Prostate gland (tissue), 2 donors: ENCODE results near the gene KCNIP2. TPM values are rescaled to one million over a fixed set of nuclear protein-coding genes. Genes with fewer than 3 reads are reported as not detected.
A peak's percentile ranks its signal among the peaks of the same experiment; 100 is the strongest.

Experiments
- DNase-seq: peaks from one replicate; pipeline ENCODE4 v3.0.0-alpha.2; 2019; ENCODE audit warnings: low spot score
- H3K27ac ChIP-seq, 2 donors: fragments of 200-600 bp; sonication (generic); 2 replicates each; pipeline ENCODE4 v1.5.1; 2017 to 2019
- H3K27me3 ChIP-seq: fragments of 200-600 bp; sonication (generic); replicated peaks from 2 replicates; pipeline ENCODE4 v1.5.1; 2019; ENCODE audit not compliant: insufficient read depth
- H3K36me3 ChIP-seq, 2 donors: fragments of 200-600 bp; sonication (generic); 1 replicate in 1 of 2; 2 replicates in 1 of 2; pipeline versions ENCODE4 v1.5.1 to v1.8.1; 2017 to 2019
- H3K4me1 ChIP-seq: fragments of 200-600 bp; sonication (generic); replicated peaks from 2 replicates; pipeline ENCODE4 v1.5.1; 2019
- H3K4me3 ChIP-seq, 2 donors: fragments of 200-600 bp; sonication (generic); 2 replicates each; pipeline ENCODE4 v1.5.1; 2017 to 2019
- H3K9me3 ChIP-seq: fragments of 200-600 bp; sonication (generic); 2 replicates; pipeline ENCODE4 v1.5.1; 2017
- POLR2A ChIP-seq: fragments of 450-650 bp; IDR thresholded peaks from one replicate; pipeline ENCODE4 v1.6.1; 2016; ENCODE audit warnings: antibody characterized with exemption, mild to moderate bottlenecking
- POLR2AphosphoS5 ChIP-seq: sonication (generic); formaldehyde crosslinking; IDR thresholded peaks from one replicate; pipeline ENCODE4 v1.6.1; 2017; ENCODE audit warnings: antibody characterized with exemption
- WGBS: methylation state at CpG from one replicate; pipeline ENCODE4 v1.1.5; 2018; 5-methylcytosine and 5-hydroxymethylcytosine counted together
- intact Hi-C: fragments of 100-400 bp; cut with DNase I; formaldehyde crosslinking; loops from one replicate; pipeline ENCODE4 v1.14.2; 2022
- total RNA-seq, 2 donors: library from RNA; depleted of rRNA; stranded (reverse); fragments of >200 nt; gene quantifications; one replicate each; pipeline ENCODE4 v1.1.0, GENCODE V29; 2016
- TF ChIP-seq, protein P1 (sequence below), 4 experiments: fragments of 200-600 bp in 2 of 4; fragments of 450-650 bp in 2 of 4; sonication (generic) in 2 of 4; IDR thresholded peaks; 1 replicate in 3 of 4; 2 replicates in 1 of 4; pipeline ENCODE4 v1.5.1; 2016 to 2019; ENCODE audit warnings: antibody characterized with exemption in 4 of 4, mild to moderate bottlenecking in 2 of 4, moderate library complexity in 2 of 4

Gene KCNIP2
- total RNA-seq, 2 donors from 2014 or later: 2.6 to 3.0 TPM

DNA sequence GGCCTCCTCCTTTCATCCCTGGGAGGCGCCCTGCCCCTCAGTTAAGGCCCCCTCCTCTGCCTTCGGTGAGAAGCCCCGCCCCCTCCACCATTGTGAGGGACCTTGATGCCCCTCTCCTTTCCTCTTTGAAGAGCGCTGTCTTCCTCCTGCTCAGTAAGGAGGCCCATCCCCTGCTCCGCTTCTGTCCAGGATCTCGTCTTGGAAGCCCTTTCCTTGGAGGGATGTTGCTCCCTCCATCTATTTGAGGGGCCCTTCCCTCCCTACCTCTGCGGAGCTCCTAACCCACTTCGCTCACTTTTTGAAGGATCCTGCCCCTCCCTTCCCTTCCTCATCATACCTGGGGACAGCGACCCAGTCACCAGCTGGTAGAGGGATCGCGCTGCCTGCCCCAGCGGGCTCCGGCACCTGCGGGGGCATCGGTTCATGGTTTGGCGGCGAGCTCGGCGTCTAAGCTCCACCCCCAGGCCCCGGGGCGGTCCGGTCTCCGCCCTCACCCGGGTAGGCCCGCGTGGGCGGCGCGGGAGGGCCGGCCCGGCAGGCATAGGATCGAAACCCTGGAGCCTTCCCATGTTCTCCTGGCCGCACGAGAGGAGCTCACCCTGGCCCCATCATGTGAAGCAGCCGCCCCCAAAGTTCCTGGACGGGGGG is 4.1 kb downstream of the KCNIP2 start:
- TF ChIP-seq, protein P1, sequence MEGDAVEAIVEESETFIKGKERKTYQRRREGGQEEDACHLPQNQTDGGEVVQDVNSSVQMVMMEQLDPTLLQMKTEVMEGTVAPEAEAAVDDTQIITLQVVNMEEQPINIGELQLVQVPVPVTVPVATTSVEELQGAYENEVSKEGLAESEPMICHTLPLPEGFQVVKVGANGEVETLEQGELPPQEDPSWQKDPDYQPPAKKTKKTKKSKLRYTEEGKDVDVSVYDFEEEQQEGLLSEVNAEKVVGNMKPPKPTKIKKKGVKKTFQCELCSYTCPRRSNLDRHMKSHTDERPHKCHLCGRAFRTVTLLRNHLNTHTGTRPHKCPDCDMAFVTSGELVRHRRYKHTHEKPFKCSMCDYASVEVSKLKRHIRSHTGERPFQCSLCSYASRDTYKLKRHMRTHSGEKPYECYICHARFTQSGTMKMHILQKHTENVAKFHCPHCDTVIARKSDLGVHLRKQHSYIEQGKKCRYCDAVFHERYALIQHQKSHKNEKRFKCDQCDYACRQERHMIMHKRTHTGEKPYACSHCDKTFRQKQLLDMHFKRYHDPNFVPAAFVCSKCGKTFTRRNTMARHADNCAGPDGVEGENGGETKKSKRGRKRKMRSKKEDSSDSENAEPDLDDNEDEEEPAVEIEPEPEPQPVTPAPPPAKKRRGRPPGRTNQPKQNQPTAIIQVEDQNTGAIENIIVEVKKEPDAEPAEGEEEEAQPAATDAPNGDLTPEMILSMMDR (IDR thresholded peaks at IDR 0.05): no peak
- TF ChIP-seq POLR2A: no peak
- no peak for TF ChIP-seq POLR2AphosphoS5
- Histone ChIP-seq H3K36me3 (no peaks in the 10 kb centered on the region), H3K27me3 (no peaks in the 10 kb centered on the region), H3K9me3 (no peaks in the 10 kb centered on the region), H3K4me3 (peak overlapping the region in 1 of 2 donors; percentile 20), H3K4me1 (no peaks in the 10 kb centered on the region), H3K27ac (no peak overlapping the region)
- DNase-seq: no peak
- intact Hi-C loops: loop anchor here (5.0 kb wide), 1 partner anchor 173 kb away; no protein-coding TSS in a partner anchor
- WGBS: 11% methylated on average over 30 of the region's 36 CpGs

DNA sequence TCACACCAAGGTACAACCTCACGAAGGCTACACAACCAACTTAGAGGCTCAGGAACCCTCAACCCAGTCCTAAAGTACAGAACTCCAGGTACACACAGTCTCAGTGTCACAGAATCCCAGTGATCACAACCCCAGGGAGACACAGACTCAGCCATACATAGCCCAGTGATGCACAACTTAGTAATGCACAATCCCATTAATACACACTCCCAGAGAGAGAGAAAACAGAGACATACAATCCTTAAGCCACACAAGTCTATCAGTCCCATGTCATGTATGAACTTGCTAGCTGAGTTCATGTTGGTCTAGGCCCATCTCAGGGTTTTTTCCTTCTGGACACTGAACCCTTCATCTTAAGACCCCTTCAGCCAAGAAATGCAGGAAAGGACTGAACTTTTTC is 4.6 kb downstream of the KCNIP2 start:
- intact Hi-C loops: no loop called here
- 100% methylated on average over 1 of the region's 1 CpG for WGBS

DNA sequence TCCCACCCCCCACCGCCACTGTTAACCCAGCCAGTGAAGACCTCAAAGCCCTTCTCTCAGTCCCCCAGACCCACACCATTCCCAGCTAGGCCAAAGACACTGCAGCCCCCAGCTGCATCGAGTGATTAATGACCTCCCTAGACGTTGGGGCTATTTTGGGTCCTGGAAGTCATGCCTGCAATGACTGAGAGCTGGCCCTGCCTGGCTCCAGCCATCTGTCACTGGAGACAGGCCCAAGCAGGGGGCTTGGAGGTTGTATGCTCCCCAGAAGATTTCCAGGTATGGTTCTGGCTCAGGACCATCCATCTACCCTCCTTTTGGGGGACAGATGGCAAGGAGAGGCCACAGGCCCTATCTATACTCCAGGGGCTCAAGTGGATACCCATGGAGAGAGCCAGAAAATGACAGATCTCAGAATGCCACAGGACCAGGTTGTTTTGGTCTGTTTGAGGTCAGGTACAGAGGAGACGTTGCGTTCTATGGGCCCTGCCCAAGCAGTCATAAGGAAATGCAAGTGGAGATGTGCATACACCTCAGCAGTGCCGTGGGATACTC is 5.1 kb downstream of the KCNIP2 start:
- H3K27me3 ChIP-seq: no peaks in the 10 kb centered on the region
- no peak overlapping the region for H3K4me3 ChIP-seq
- WGBS: 89% methylated on average over 6 of the region's 6 CpGs
- intact Hi-C loops: no loop called here
- no peaks in the 10 kb centered on the region for H3K4me1 ChIP-seq
- H3K27ac ChIP-seq: no peak overlapping the region
- TF ChIP-seq POLR2A (no peak), POLR2AphosphoS5 (no peak)
- TF ChIP-seq, protein P1 (IDR thresholded peaks at IDR 0.05): no peak
- DNase-seq: no peak
- H3K36me3 ChIP-seq: no peaks in the 10 kb centered on the region
- no peaks in the 10 kb centered on the region for H3K9me3 ChIP-seq

More for the DNA sequence above, 4.6 kb downstream of the KCNIP2 start:
- Histone ChIP-seq H3K4me3 (no peak overlapping the region), H3K27me3 (no peaks in the 10 kb centered on the region), H3K27ac (no peak overlapping the region), H3K4me1 (no peaks in the 10 kb centered on the region), H3K36me3 (no peaks in the 10 kb centered on the region), H3K9me3 (no peaks in the 10 kb centered on the region)
- DNase-seq: no peak
- TF ChIP-seq POLR2A: no peak
- no peak for TF ChIP-seq POLR2AphosphoS5
- TF ChIP-seq, protein P1 (IDR thresholded peaks at IDR 0.05): no peak

DNA sequence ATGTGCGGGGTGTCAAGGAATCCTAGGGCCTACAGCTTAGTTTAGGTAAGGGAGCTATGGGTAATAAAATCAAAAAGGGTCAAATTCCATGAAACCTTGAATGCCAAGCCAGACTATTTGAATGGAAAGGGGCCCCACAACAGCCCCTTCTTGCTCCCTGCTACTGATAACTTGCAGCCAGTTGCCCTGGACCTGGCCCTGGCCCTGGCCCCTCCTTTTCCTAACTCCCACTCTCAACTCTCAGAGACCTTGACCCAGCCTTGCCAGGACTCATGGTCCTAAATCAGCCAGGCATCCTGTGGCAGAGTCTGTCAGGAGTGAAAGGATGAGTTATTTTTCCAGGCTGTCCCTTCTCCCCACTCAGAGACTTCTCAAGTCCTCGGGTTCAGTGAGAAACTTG is 5.9 kb downstream of the KCNIP2 start:
- no peaks in the 10 kb centered on the region for H3K9me3 ChIP-seq
- H3K27ac ChIP-seq: no peak overlapping the region
- TF ChIP-seq POLR2A (no peak), POLR2AphosphoS5 (no peak)
- TF ChIP-seq, protein P1 (IDR thresholded peaks at IDR 0.05): no peak
- DNase-seq: no peak
- WGBS: 75% methylated on average over 2 of the region's 2 CpGs
- no peaks in the 10 kb centered on the region for H3K36me3 ChIP-seq
- intact Hi-C loops: no loop called here
- H3K4me1 ChIP-seq: no peaks in the 10 kb centered on the region
- H3K4me3 ChIP-seq: no peak overlapping the region
- H3K27me3 ChIP-seq: no peaks in the 10 kb centered on the region

DNA sequence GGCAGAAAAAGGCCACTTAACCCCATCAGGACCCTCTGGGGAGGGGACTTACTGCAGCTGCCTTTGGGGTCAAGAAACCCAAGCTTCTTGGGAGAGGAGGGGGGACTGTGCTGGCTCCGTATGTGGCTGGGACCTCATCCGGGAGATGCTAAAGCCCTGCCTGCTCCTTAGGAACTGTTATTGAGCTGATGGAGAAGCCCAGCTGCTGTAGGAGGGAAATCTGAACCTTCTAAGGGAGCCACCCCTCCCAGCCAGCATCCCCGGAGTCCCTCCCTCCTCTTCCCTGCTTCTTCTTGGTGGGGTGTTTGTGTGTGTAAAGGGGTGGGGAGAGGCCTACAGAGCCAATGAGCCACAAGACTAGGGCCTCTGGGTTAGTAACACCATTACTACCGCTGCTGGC is 8.2 kb downstream of the KCNIP2 start:
- Histone ChIP-seq H3K36me3 (no peaks in the 10 kb centered on the region), H3K27me3 (no peaks in the 10 kb centered on the region), H3K9me3 (no peaks in the 10 kb centered on the region), H3K4me3 (no peak overlapping the region), H3K27ac (no peak overlapping the region), H3K4me1 (no peaks in the 10 kb centered on the region)
- intact Hi-C loops: no loop called here
- TF ChIP-seq POLR2AphosphoS5 (no peak), POLR2A (no peak)
- TF ChIP-seq, protein P1 (IDR thresholded peaks at IDR 0.05): no peak
- WGBS: 76% methylated on average over 4 of the region's 4 CpGs
- DNase-seq: no peak
